NCI-H2081 treated with DMSO at 0.1 percent for 48 hours (cell line): ENCODE measurements around the gene CTNNA1.

Source experiments
- DNase-seq: peaks from one replicate; lab custom pipeline; 2025; lab: John Stamatoyannopoulos, UW

Gene CTNNA1

GRCh38 chr5:138949223-138949574 lies 196.0 kb downstream of the CTNNA1 start:
- DNase-seq, result no peak

GRCh38 chr5:138949988-138950387 lies 196.8 kb downstream of the CTNNA1 start:
- no peak for DNase-seq

GRCh38 chr5:138950421-138951031 lies 197.3 kb downstream of the CTNNA1 start:
- no peak for DNase-seq

GRCh38 chr5:138951091-138951985 lies 198.1 kb downstream of the CTNNA1 start:
- no peak for DNase-seq

GRCh38 chr5:138951986-138952735 lies 198.9 kb downstream of the CTNNA1 start:
- DNase-seq, result no peak

GRCh38 chr5:138952962-138953361 lies 199.7 kb downstream of the CTNNA1 start:
- DNase-seq, result no peak

GRCh38 chr5:138953387-138954256 lies 200.4 kb downstream of the CTNNA1 start:
- DNase-seq, result peak; percentile 54

GRCh38 chr5:138954257-138955012 lies 201.2 kb downstream of the CTNNA1 start:
- no peak for DNase-seq

GRCh38 chr5:138955013-138955660 lies 201.9 kb downstream of the CTNNA1 start:
- peak; percentile 45 for DNase-seq

- no peak for DNase-seq
Measured at GRCh38 chr5:138955671-138956295, 202.6 kb downstream of the CTNNA1 start.

GRCh38 chr5:138956801-138957200 lies 203.6 kb downstream of the CTNNA1 start:
- no peak for DNase-seq

GRCh38 chr5:138960145-138960692 lies 207.0 kb downstream of the CTNNA1 start:
- DNase-seq, result no peak

GRCh38 chr5:138961221-138961620 lies 208.0 kb downstream of the CTNNA1 start:
- no peak for DNase-seq

- DNase-seq, result no peak
Measured at GRCh38 chr5:138961729-138962128, 208.5 kb downstream of the CTNNA1 start.

GRCh38 chr5:138962614-138963370 lies 209.6 kb downstream of the CTNNA1 start:
- no peak for DNase-seq

GRCh38 chr5:138963763-138964371 lies 210.6 kb downstream of the CTNNA1 start:
- no peak for DNase-seq

- no peak for DNase-seq
Measured at GRCh38 chr5:138964647-138965201, 211.5 kb downstream of the CTNNA1 start.

- DNase-seq, result no peak
Measured at GRCh38 chr5:138965626-138966025, 212.4 kb downstream of the CTNNA1 start.
